Upper lobe of left lung (tissue), 6 donors: ENCODE measurements around the gene BEST2. TPM values are rescaled to one million over a fixed set of nuclear protein-coding genes. Genes with fewer than 3 reads are reported as not detected.

ENCODE experiments used
- ATAC-seq, 2 donors: fragments of 200-7000 bp; cut with Tn5 transposase; one replicate each; pipeline ENCODE4 v1.9.1; 2022; ENCODE audit warnings: mild to moderate bottlenecking in 2 of 2, moderate library complexity in 2 of 2; ENCODE audit not compliant: low FRiP score in 2 of 2
- DNase-seq, 2 donors: peaks; one replicate each; pipeline ENCODE4 v3.0.0-alpha.2; 2019 to 2020
- H3K27ac ChIP-seq, 4 donors: fragments of 200-600 bp; sonication (generic); one replicate each; pipeline ENCODE4 v1.5.1; 2016 to 2019
- H3K27me3 ChIP-seq, 4 donors: fragments of 200-600 bp; sonication (generic); one replicate each; pipeline ENCODE4 v1.5.1; 2017 to 2019
- H3K36me3 ChIP-seq, 4 donors: fragments of 200-600 bp; sonication (generic); one replicate each; pipeline ENCODE4 v1.5.1; 2016 to 2019
- H3K4me1 ChIP-seq, 4 donors: fragments of 200-600 bp; sonication (generic); one replicate each; pipeline ENCODE4 v1.5.1; 2018 to 2019
- H3K4me3 ChIP-seq, 4 donors: fragments of 200-600 bp; sonication (generic); one replicate each; pipeline ENCODE4 v1.5.1; 2017 to 2019; ENCODE audit warnings: mild to moderate bottlenecking in 2 of 4, moderate library complexity in 1 of 4
- H3K9me3 ChIP-seq, 4 donors: fragments of 200-600 bp; sonication (generic); one replicate each; pipeline ENCODE4 v1.5.1; 2018 to 2019
- EP300 ChIP-seq, 4 donors: sonication (generic); formaldehyde crosslinking; IDR thresholded peaks; one replicate each; pipeline ENCODE4 v1.5.1; 2017; ENCODE audit warnings: antibody characterized with exemption in 4 of 4, control low read depth in 2 of 4
- POLR2A ChIP-seq, 4 donors: fragments of 450-650 bp; IDR thresholded peaks; one replicate each; pipeline ENCODE4 v1.5.1; 2016 to 2017; ENCODE audit warnings: antibody characterized with exemption in 4 of 4, mild to moderate bottlenecking in 2 of 4
- POLR2AphosphoS5 ChIP-seq, 2 donors: sonication (generic); formaldehyde crosslinking; IDR thresholded peaks; one replicate each; pipeline ENCODE4 v1.5.1; 2017; ENCODE audit warnings: antibody characterized with exemption in 2 of 2
- WGBS, 2 donors: methylation state at CpG; one replicate each; pipeline ENCODE4 v1.1.5; 2017 to 2018; 5-methylcytosine and 5-hydroxymethylcytosine counted together
- total RNA-seq, 6 donors: library from RNA; depleted of rRNA in 4 of 6; stranded (reverse); fragments of >200 nt in 4 of 6; gene quantifications; one replicate each; pipeline versions ENCODE4 v1.1.0 to v1.2.1, GENCODE V29; 2016 to 2021
- TF ChIP-seq, protein P1 (sequence below), 6 experiments: fragments of 450-650 bp in 4 of 6; fragments of 200-600 bp in 2 of 6; sonication (generic) in 2 of 6; IDR thresholded peaks; one replicate each; pipeline ENCODE4 v1.5.1; 2016 to 2019; ENCODE audit warnings: antibody characterized with exemption in 6 of 6
- donor health status: DM: no; HTN: no; CAD: no; lungs with moderate emphysema.
- donor health status: DM: no; HTN: yes; CAD: no; lungs with severe emphysema.

BEST2 gene
- total RNA-seq, 6 donors from 2014 or later = 0.11 TPM; not detected in 5

DNA sequence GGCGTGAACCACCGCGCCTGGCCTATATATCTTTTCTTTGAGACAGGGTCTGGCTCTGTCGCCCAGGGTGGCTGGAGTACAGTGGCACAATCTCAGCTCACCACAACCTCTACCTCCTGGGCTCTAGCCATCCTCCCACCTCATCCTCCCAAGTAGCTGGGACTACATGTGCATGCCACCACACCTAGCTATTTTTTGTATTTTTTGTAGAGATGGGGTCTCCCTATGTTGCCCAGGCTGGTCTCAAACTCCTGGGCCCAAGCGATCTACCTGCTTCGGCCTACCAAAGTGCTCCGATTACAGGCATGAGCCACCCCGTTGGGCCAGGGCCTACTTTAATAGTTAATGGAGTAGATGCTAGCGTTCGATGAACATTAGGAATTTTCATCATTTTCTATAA is 31.3 kb upstream of the BEST2 start:
- Histone ChIP-seq H3K27me3 (no peaks in the 10 kb centered on the region), H3K36me3 (peaks cover 9 to 33% (median 22%) of the 10 kb centered on the region in 4 donors), H3K27ac (peak overlapping the region in 2 of 4 donors; percentile 92 to 98), H3K9me3 (no peaks in the 10 kb centered on the region), H3K4me3 (peak overlapping the region in 2 of 4 donors; percentile 92 to 95), H3K4me1 (peaks cover 31 to 38% (median 34%) of the 10 kb centered on the region in 4 donors)
- TF ChIP-seq POLR2A (IDR thresholded peaks at IDR 0.05) (no peak), POLR2AphosphoS5 (IDR thresholded peaks at IDR 0.05) (no peak), EP300 (IDR thresholded peaks at IDR 0.05) (no peak)
- TF ChIP-seq, protein P1, sequence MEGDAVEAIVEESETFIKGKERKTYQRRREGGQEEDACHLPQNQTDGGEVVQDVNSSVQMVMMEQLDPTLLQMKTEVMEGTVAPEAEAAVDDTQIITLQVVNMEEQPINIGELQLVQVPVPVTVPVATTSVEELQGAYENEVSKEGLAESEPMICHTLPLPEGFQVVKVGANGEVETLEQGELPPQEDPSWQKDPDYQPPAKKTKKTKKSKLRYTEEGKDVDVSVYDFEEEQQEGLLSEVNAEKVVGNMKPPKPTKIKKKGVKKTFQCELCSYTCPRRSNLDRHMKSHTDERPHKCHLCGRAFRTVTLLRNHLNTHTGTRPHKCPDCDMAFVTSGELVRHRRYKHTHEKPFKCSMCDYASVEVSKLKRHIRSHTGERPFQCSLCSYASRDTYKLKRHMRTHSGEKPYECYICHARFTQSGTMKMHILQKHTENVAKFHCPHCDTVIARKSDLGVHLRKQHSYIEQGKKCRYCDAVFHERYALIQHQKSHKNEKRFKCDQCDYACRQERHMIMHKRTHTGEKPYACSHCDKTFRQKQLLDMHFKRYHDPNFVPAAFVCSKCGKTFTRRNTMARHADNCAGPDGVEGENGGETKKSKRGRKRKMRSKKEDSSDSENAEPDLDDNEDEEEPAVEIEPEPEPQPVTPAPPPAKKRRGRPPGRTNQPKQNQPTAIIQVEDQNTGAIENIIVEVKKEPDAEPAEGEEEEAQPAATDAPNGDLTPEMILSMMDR (IDR thresholded peaks at IDR 0.05) = no peak
- WGBS, 2 donors = 88 to 91% methylated on average over 10 of the region's 10 CpGs
- ATAC-seq (no peak), DNase-seq (no peak)

DNA sequence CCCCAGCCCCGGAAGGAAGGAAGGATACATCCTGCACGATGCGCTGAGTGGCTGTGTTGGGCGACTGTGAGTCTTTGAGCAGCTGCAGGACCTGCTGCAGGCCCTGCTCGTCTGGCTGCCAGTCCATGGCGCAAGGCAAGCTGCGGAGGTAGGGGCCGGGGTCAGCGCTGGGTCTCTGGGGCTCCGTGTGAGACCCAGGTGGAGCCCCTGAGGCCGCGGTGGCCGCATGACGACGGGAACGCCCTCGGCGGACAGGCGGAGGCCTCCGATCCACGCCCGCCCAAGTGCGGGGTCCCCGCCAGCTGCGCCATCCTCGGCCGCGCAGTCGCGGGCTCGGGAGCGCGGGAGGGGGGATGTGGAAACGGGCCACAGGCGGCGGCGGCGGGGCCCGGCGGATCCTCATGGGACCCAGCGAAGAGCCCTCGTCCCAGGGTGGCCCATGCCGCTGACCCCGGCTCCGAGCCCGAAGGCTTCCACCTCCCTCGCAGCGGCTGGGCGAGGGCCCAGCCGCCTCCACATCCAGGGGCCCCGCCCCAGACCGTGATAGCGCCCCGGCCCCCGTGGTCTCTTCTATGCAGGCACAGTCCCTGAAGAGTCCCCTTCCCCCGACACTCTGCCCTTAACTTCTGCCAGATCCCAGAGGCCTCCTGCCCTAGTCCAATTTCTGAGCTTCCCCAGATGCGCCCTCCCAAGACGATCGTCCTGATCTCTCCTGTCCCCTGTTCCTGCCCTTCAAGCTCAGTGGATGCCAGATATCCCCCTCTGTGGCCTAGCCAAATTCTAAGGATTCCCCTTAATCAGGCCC is 30.5 kb upstream of the BEST2 start:
- Histone ChIP-seq H3K27ac (peak overlapping the region; percentile 92 to 98 (median 94)), H3K4me3 (peak overlapping the region; percentile 83 to 95 (median 92)), H3K4me1 (peaks cover 31 to 38% (median 34%) of the 10 kb centered on the region in 4 donors), H3K9me3 (no peaks in the 10 kb centered on the region), H3K36me3 (peaks cover 5 to 26% (median 16%) of the 10 kb centered on the region in 4 donors), H3K27me3 (no peaks in the 10 kb centered on the region)
- WGBS, 2 donors = 2 to 22% methylated on average over 17 to 19 of the region's 59 CpGs
- TF ChIP-seq, protein P1 (IDR thresholded peaks at IDR 0.05) = no peak
- TF ChIP-seq POLR2A (IDR thresholded peaks at IDR 0.05) (no peak), EP300 (IDR thresholded peaks at IDR 0.05) (no peak), POLR2AphosphoS5 (IDR thresholded peaks at IDR 0.05) (no peak)
- peak in 1 of 2 donors; percentile 25 for ATAC-seq
- peak in 1 of 2 donors; percentile 88 for DNase-seq

- TF ChIP-seq POLR2A (IDR thresholded peaks at IDR 0.05) (no peak), POLR2AphosphoS5 (IDR thresholded peaks at IDR 0.05) (no peak), EP300 (IDR thresholded peaks at IDR 0.05) (no peak)
- TF ChIP-seq, protein P1 (IDR thresholded peaks at IDR 0.05) = no peak
- H3K4me3 ChIP-seq = peak overlapping the region; percentile 83 to 95 (median 92)
- WGBS, 2 donors = 1% methylated on average over 19 to 51 of the region's 65 CpGs
- ATAC-seq (peak; percentile 70 to 79), DNase-seq (peak; percentile 65 to 91)
- H3K36me3 ChIP-seq = peaks cover under 1 to 18% (median 11%) of the 10 kb centered on the region in 4 donors
- H3K27ac ChIP-seq = peak overlapping the region; percentile 92 to 98 (median 94)
- H3K4me1 ChIP-seq = peaks cover 31 to 38% (median 34%) of the 10 kb centered on the region in 4 donors
- no peaks in the 10 kb centered on the region for H3K27me3 ChIP-seq
- H3K9me3 ChIP-seq = no peaks in the 10 kb centered on the region
Measured at GRCh38 chr19:12721656-12722565, 29.7 kb upstream of the BEST2 start.

DNA sequence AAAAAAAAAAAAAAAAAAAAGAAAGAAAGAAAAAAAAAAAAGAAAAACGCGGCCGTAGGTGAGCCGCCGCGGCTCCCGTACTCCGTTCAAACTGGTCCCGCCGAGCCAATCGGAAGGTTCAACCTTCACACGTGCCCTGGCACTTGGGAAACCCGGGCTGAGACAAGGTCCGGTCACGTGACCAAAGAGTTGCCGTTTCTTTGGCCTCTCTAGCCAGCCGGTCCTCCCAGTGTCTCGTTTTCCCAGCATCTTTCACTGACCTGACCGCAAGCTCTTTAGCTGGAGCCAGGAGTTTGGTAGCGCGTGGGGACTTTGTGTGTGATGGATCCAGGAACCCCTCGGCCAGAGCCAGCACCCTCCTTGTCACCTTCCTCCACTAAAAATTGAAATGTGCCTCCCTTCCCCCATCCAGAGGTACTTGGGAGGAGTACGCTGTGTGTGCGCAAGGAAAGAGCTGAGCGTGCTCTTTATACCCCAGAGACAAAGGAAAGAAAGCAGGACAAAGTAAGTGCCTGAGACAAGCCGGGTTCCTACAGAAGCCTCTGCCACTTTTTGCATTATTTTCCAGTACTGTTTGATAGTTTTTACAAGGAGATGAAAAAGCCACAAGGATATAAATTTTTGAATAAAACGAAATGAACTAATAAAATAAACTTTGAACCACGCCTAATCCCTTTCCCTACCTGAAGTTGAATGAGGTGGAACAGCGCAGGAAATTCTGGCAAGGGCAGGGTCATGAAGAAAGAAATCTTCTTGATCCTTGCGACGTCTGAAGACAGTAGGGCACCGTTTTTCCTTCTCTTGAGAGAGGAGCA is 28.8 kb upstream of the BEST2 start:
- no peaks in the 10 kb centered on the region for H3K27me3 ChIP-seq
- H3K9me3 ChIP-seq = no peaks in the 10 kb centered on the region
- WGBS, 2 donors = 2% methylated on average over 32 of the region's 32 CpGs
- peaks cover 31 to 38% (median 34%) of the 10 kb centered on the region in 4 donors for H3K4me1 ChIP-seq
- ATAC-seq = peak; percentile 94 to 96
- peak overlapping the region; percentile 92 to 98 (median 94) for H3K27ac ChIP-seq
- H3K36me3 ChIP-seq = peaks cover 0 to 16% (median 9%) of the 10 kb centered on the region in 4 donors
- DNase-seq = peak in 1 of 2 donors; percentile 98
- peak overlapping the region; percentile 83 to 95 (median 92) for H3K4me3 ChIP-seq
- peak in 1 of 4 donors; percentile 41 for TF ChIP-seq POLR2A (IDR thresholded peaks at IDR 0.05)
- TF ChIP-seq EP300 (IDR thresholded peaks at IDR 0.05) = no peak
- peak; percentile 73 to 88 for TF ChIP-seq POLR2AphosphoS5 (IDR thresholded peaks at IDR 0.05)
- TF ChIP-seq, protein P1 (IDR thresholded peaks at IDR 0.05) = peak in 1 of 6 experiments; percentile 17
